Posterior cingulate gyrus (tissue), 11 donors: ENCODE data around the gene SLC1A6.
A peak's percentile ranks its signal among the peaks of the same experiment; 100 is the strongest.
"Not testable (repeated sequence)": the region's sequence is repeated elsewhere in the genome, so short reads cannot be mapped to it uniquely, and the experiment has no call there.

Experiments
- DNase-seq, 10 donors: peaks; one replicate each; pipeline versions ENCODE4 v3.0.0 to v3.0.0-alpha.2; 2020 to 2021; ENCODE audit warnings: mixed read lengths in 3 of 10
- intact Hi-C: fragments of 100-400 bp; cut with DNase I; formaldehyde crosslinking; loops from one replicate; pipeline ENCODE4 v1.15.1; 2023

SLC1A6 gene

DNA sequence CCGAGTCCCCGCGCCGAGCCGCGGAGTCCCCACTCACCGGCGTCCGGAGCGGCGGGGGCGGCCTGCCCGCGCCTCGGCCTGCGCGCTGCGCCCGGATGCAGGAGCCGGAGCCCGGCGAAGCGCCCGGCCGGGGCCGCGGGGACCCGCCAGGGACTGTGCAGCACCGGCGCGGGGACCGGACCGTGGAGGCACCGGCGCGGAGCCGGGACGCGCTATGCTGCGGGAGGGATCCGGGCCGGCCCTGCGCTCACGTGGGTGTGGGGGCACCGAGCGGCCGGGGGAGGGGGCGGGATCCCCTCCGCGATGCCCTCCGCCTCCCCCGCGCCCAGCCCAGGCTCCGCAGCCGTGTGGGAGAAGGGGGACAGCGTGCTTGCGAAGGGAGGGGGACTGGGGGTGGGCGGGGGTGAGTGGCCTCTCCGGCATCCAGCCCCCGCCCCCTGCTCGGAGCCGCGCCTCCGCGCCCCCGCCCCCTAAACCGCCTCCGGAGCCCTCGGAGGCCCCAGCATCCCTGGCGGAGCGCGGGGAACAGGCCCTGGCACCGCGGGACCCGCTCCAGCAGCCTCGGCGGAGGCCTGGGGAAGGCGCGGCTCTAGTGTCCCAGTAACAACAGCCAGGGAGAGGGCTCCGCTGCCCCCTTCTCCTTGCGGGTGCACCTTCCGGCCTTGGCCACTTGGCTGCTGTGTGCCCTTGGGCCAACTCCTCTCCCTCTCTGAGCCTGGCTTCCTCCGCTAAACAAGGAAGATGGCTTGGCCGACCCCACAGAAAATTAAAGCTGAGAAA lies at the start of gene SLC1A6:
TSS of gene SLC1A6 (minus strand) at position 389 of the 780 bp plus-strand sequence. CDS start 6,954 bp downstream, outside the sequence.
- intact Hi-C loops, result no loop called here
- peak in 6 of 10 donors; percentile 12 to 89 (median 53) for DNase-seq

DNA sequence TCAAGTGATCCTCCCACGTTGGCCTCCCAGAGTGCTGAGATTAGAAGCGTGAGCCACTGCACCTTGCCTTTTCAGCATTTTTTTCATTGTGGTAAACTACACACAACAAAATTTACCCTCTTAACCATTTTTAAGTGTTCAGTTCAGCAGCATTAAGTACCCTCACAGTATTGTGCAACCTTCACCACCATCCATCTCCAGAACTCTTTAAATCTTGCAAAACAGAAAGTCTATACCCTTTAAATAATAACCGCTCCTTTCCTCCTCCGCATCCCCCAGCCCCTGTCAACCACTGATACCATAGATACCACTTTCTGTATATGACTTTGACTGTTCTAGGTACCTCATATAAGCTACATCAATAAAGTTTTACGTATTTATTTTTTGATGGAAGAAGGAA lies 48.8 kb upstream of the SLC1A6 start:
- intact Hi-C loops, result no loop called here
- no peak for DNase-seq

DNA sequence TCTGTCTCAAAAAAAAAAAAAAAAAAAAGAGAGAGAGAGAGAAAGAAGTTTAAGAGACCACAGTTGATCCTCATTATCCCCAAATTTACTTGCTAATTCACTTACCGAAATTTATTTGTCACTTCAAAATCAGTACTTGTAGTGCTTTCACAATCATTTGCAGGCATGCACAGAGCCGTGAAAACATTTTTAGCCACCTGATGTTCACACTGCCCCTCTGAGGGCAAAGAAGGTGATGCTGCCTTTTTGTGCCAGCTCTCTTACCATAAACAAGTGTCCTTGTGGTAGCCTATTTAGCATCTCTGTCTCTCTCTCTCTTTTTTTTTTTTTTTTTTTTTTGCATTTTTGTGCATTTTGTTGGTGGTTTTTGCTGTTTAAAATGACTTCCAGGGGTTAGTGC lies 45.6 kb upstream of the SLC1A6 start:
- no peak for DNase-seq
- intact Hi-C loops, result no loop called here

DNA sequence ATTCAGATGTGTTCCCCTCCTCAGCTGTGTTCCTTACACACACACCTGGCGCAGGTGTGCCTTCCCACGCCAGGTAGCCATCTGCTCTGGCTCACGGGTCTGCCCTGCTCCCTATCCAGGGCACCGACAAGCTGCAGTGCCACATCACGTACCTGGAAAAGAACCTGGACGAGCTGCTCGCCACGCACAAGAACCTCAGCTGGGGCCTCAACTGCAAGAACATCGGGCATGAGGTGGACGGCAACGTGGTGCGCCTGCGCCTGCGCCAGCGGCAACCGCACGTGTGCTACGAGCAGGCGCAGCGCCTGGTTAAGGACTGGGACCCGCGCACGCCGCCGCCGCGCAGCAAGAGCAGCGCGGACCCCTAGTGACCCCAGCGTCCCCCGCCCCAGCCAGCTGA lies 43.1 kb upstream of the SLC1A6 start:
- DNase-seq, result no peak
- intact Hi-C loops, result no loop called here

DNA sequence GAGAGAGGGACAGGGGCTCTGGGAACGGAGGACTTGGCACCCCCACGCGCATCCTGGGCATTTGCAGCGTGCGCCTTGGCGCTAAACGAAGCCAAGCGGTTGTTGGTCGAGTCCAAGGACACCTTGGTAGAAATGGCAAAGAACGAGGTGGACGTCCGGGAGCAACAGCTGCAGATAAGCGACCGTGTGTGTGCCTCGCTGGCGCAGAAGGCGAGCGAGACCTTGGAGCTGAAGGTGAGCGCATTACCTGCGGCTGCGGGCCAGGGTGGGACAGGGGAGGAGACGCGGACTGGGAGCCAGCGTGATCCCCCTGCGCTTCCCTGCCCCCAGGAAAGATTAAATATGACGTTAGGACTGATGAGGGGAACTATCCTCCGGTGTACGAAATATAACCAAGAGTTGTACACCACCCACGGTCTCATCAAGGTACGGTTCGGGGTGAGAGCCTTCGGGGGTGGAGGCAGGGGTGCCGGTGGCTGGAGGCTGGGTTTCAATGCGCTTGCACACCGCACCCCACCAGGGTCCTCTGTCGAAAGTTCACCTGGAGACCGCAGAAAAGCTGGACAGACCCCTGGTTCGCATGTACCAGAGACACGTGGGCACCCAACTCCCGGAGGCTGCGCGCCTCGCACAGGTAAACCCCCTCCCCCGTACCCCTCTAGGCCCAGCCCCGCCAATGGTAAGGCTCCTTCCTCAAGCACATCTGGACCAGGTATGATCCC lies 41.8 kb upstream of the SLC1A6 start:
- intact Hi-C loops, result no loop called here
- DNase-seq, result peak in 1 of 10 donors; percentile 77

DNA sequence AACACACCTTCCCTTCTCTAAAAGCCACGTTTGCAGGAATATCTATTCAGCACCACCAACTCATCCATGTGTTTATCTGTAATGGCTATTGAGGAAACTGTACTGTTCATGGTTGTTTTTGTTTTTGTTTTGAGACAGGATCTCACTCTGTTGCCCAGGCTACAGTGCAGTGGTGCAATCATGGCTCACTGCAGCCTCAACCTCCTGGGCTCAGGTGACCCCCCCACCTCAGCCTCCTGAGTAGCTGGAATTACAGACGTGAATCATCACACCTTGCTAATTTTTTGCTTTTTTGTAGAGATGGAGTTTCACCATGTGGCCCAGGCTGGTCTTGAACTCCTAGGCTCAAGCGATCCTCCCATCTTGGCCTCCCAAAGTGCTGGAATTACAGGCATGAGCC lies 39.2 kb upstream of the SLC1A6 start:
- intact Hi-C loops, DNase-seq: not testable (repeated sequence)

DNA sequence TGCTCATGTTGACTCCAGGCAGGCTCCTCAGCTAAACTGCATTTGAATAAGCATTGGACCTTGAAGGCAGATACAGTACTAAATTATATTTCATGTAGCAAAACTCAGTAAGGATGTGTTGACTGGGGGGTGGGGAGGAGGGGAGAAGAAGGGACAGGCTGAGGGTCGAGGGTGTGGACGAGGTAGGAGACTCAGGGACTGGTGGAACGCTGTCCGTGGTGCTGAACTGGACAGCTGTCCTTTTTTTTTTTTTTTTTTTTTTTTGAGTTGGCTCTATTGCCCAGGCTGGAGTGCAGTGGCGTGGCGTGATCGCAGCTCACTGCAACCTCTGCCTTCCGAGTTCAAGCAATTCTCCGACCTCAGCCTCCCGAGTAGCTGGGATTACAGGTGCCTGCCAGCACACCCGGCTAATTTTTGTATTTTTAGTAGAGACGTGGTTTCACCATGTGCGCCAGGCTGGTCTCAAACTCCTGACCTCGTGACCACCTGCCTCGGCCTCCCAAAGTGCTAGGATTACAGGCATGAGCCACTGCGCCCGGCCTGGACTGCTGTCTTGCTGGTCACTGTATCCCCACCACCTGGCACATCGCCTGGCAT lies 36.4 kb upstream of the SLC1A6 start:
- DNase-seq, result no peak
- intact Hi-C loops, result no loop called here

DNA sequence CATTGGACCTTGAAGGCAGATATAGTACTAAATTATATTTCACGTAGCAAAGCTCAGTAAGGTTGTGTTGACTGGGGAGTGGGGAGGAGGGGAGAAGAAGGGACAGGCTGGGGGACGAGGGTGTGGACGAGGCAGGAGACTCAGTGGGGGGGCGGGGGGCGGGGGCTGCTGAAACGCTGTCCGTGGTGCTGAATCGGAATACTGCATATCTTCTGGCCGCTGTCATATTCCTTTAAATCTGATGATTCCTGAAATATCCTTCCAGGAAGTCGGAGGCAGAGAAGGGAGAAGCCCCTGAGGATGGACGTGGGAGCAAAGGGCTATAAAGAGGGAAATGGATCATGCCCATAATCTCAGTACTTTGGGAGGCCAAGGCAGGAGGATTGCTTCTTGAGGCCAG lies 34.9 kb upstream of the SLC1A6 start:
- intact Hi-C loops, result no loop called here
- no peak for DNase-seq

DNA sequence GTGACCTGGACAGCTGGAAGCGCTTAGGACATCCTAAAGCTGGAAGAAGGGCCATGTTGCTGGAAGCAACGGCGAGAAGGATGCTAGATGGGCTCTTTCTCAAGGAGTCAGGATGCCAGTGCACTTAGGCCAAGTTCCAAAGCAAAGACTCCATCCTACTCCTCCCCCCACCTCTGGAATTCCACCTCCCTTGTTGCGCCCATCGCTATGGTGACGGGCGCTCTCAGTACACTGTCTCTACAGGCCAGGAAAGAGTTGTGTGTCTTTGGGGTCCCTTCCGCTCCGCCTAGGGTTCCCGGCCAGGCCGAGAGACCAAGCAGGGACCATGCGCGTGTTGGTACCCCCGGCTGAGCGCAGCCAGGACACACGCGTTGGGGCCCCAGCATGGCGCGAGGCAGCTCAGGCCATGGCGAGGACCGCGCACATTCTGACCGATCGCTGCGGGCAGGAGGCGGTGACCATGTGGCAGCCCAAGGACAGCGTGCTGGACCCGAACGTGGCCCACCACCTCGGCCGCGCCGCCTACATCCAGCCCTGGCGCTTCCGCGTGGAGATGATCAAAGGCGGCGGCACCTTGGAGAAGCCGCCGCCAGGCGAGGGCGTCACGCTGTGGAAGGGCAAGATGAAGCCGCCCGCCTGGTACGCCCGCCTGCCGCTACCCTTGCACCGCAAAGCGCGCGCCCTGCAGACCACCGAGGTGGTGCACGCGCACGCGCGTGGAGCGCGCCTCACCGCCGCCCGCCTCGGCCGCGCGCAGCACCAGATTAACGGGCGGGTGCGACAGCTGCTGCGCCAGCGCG lies 31.0 kb upstream of the SLC1A6 start:
- DNase-seq, result peak in 4 of 10 donors; percentile 8 to 81 (median 43)
- intact Hi-C loops, result no loop called here

DNA sequence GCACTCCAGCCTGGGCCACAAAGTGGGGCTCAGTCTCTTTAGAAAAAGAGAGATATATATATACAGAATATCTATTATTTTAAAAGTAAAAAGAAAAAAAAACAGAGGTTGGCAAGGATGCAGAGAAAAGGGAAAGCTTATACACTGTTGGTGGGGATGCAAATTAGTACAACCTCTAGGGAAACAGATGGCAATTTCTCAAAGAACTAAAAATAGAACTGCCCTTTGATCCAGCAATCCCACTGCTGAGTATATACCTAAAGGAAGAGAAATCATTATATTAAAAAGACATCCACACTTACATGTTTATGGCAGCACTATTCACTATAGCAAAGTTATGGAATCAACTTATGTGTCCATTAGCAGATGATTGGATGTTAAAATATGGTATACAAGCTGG lies 28.6 kb upstream of the SLC1A6 start:
- no peak for DNase-seq
- intact Hi-C loops, result no loop called here

DNA sequence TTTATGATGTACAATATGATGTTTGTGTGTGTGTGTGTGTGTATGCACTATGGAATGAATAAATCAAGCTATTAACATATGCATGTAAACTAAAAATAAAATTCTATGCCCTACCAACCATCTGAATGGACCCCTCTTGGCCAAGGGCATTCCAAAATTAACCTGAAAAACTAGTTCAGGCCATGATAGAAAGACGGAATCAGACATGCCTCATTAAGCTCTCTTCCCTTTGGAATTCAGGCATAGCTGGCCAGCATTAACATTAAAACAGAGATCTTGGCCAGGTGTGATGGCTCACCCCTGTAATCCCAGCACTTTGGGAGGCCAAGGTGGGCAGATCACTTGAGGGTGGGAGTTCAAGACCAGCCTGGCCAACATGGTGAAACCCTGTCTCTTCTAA lies 18.3 kb upstream of the SLC1A6 start:
- DNase-seq, result no peak
- intact Hi-C loops, result no loop called here

DNA sequence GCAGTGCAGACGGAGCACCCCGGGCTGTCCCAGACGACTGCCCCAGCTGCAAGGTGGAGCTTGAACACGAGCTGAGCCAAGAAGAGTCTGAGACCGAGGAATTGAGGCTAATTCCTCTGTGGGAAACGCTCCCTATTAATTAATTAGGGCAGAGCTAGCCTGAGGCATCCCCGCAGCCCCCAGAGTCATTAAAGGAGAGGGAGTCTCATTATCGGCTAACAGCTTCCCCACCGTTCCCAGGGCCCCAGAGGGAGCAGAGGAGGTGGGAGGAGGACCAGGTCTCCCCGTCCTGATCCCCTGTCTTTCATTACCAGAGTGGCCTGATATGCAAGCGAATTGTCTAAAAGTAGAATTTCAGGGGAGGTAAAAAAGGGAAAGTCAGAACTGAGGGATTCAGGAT lies 13.1 kb upstream of the SLC1A6 start:
- intact Hi-C loops, result no loop called here

DNA sequence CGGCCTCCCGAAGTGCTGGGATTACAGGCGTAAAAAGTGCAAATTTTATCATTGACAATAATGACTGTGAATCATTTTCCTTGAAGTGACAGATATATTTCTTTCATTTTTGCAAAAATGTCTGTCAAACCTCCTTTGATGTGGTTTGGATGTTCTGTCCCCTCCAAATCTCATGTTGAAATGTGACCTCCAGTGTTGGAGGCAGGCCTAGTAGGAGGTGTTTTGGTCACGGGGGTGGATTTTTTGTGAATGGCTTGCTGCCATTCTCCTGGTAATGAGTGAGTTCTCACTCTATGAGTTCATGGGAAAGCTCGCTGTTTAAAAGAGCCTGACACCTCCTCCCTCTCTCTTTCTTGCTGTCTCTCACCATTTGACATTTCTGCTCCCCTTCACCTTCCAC lies 5.5 kb upstream of the SLC1A6 start:
- peak in 1 of 10 donors; percentile 4 for DNase-seq
- intact Hi-C loops, result no loop called here

More for the DNA sequence above, 13.1 kb upstream of the SLC1A6 start:
- no peak for DNase-seq

DNA sequence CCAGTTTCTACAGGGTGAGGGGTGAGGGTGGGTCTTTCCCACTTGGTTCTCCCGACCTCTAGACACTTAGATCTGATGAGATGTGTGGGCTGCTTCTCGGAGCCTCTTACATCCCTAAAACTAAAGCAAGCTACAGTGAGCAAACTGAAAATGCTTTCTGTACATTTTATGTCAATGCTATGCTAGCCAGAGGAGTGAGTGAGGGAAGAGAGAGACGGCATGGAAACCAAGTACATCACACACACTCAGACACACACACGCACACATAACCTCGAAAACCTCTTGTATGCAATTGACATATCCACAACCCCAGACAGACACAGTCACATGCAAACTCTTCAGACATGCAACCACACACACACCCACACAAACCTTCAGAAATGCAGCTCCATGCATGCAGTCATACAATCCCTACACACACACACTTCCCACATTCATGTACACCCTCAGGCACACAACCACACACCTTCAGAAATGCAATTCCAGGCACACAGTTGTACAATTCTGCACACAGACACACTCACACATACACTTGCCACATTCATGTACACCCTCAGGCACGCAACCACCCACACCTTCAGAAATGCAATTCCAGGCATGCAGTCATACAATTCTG lies 1.4 kb downstream of the SLC1A6 start:
- intact Hi-C loops, result no loop called here

DNA sequence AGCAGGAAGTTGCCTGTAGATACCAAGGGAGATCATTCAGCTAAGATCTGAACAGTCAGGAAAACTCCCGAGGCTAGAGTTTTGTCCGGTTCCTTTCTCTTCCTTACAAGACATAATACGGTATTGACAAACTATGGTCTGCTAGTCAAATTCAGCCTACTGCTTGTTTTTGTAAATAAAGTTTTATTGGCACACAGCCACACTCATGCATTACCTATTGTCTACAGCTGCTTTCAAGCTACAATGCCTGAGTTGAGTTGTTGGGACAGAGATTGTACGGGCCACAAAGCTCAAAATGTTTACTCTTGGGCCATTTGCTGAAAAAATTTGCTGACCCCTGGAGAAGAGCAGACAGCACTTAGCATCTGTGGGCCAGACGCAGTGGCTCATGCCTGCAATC lies 2.5 kb downstream of the SLC1A6 start:
- no peak for DNase-seq
- intact Hi-C loops, result no loop called here

More for the DNA sequence above, 1.4 kb downstream of the SLC1A6 start:
- peak in 1 of 10 donors; percentile 26 for DNase-seq

DNA sequence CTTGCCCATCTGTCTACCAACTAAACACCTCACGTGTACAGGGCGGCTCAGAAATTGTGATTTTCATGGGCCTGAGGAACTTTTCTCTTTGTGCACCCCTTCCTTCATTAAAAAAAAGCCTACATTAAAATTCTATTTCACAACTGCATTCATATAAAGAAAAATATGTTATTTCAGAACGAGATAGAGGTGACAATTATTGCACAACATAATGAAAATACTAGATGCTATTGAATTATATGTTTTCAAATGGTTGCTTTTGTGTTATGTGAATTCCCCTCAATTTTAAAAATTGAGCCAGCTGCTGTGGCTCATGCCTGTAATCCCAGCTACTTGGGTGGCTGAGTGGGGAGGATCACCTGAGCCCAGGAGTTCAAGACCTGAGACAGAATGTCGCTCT lies 5.2 kb downstream of the SLC1A6 start:
- peak in 1 of 10 donors; percentile 22 for DNase-seq
- intact Hi-C loops, result no loop called here

DNA sequence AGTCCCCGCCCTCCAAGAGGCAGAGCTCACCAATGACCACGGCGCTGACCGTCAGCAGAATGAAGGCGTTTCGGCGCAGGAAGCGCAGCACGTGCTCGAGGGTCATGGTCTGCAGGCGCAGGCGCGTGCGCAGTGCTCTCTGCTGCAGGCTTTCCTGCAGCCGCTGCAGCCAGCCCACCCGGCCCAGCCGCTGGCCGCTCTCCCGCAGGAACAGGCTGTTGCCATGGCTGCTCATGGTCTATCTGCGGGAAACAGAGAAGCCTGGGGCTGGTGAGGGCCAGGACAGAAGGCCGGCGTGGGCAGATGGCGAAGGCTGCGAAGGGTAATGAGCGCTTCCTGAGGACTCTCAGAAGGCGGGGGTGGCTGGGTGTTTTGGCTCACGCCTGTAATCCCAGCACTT lies 7.0 kb downstream of the SLC1A6 start:
- intact Hi-C loops, result no loop called here
- DNase-seq, result peak in 8 of 10 donors; percentile 58 to 94 (median 72)

DNA sequence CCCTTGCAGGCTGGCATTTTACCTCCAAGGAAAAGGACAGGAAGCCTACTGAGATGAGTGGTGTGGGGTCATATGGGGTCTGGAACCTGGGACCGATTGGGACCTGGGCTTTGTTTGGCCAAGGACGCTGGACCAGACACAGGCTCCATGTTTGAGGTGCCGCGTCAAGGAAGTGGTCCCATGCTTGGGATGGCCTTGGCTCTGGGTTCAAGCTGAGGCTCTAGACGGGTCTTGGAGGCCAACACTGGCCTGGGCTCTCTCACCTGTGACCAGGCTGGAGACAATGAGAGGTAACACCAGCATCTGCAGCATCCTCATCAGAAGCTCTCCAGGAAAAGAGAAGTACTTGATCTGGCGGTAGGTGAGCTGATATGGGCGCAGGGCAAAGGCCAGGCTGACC lies 8.2 kb downstream of the SLC1A6 start:
- peak in 1 of 10 donors; percentile 49 for DNase-seq
- intact Hi-C loops, result no loop called here

DNA sequence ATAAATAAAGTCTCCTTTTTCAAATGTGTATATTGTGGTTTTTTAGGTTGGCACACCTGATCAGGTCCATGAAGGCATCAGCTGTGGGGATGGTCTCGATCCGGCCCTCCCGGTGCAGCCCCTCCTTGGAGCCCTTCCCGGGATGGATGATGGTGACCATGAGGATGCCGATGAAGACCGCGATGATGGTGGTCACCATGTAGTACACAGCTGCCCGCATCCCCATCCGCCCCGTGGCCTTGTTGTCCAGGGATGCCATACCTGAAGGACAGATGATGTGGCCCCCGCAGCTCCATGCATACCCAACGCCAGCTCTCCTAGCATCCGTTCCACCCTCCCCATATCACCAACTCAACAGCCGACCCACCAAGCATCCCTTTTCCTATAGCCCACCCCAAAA lies 11.4 kb downstream of the SLC1A6 start:
- intact Hi-C loops, result no loop called here
- peak in 1 of 10 donors; percentile 72 for DNase-seq
